Activated CD4-positive, alpha-beta T cell treated with anti-CD3 and anti-CD28 coated beads for 36 hours (primary cell): ENCODE results near the gene TRAK1. TPM values are rescaled to one million over a fixed set of nuclear protein-coding genes. Genes with fewer than 3 reads are reported as not detected.
"Not testable (repeated sequence)": the region's sequence is repeated elsewhere in the genome, so short reads cannot be mapped to it uniquely, and the experiment has no call there.

Source experiments
- ATAC-seq: fragments of 200-7000 bp; cut with Tn5 transposase; one replicate; pipeline ENCODE4 v1.10.0; 2021; ENCODE audit warnings: mild to moderate bottlenecking, moderate library complexity
- CTCF ChIA-PET: fragments of 350-600 bp; sonication (Branson Sonifier 250); formaldehyde crosslinking; loops from one replicate; lab custom pipeline; 2021; ENCODE audit warnings: antibody characterized with exemption; lab: Charles Lee
- POLR2A ChIA-PET: fragments of 350-600 bp; sonication (Branson Sonifier 250); formaldehyde crosslinking; loops from one replicate; lab custom pipeline; 2021; ENCODE audit warnings: antibody characterized with exemption, inconsistent platforms; lab: Charles Lee
- DNase-seq: peaks from one replicate; pipeline ENCODE4 v3.0.0-alpha.2; 2020
- H3K27ac Mint-ChIP-seq: one replicate; pipeline ENCODE4 v1.8.0; 2021; ENCODE audit warnings: mixed read lengths
- H3K27me3 Mint-ChIP-seq: one replicate; pipeline ENCODE4 v1.8.0; 2021; ENCODE audit warnings: mixed read lengths
- H3K36me3 Mint-ChIP-seq: one replicate; pipeline ENCODE4 v1.8.0; 2021; ENCODE audit warnings: low read depth, mixed read lengths
- H3K4me1 Mint-ChIP-seq: one replicate; pipeline ENCODE4 v1.8.0; 2021; ENCODE audit warnings: mixed read lengths
- H3K4me3 Mint-ChIP-seq: one replicate; pipeline ENCODE4 v1.8.0; 2021; ENCODE audit warnings: mild to moderate bottlenecking, moderate library complexity, mixed read lengths
- H3K9me3 Mint-ChIP-seq: one replicate; pipeline ENCODE4 v1.8.0; 2021; ENCODE audit warnings: low read depth, mixed read lengths
- intact Hi-C, 2 experiments: fragments of 100-400 bp; cut with DNase I in 1 of 2; cut with micrococcal nuclease in 1 of 2; formaldehyde crosslinking; loops; one replicate each; pipeline versions ENCODE4 v1.14.2 to v1.15.1; 2022 to 2024; cut with DNase I, micrococcal nuclease
- total RNA-seq, 2 experiments: library from RNA; stranded (reverse); gene quantifications; one replicate each; pipeline ENCODE4 v1.2.3, GENCODE V29; 2021

The TRAK1 gene
- total RNA-seq, 2 experiments from 2014 or later, result 22.4 to 23.6 TPM

DNA sequence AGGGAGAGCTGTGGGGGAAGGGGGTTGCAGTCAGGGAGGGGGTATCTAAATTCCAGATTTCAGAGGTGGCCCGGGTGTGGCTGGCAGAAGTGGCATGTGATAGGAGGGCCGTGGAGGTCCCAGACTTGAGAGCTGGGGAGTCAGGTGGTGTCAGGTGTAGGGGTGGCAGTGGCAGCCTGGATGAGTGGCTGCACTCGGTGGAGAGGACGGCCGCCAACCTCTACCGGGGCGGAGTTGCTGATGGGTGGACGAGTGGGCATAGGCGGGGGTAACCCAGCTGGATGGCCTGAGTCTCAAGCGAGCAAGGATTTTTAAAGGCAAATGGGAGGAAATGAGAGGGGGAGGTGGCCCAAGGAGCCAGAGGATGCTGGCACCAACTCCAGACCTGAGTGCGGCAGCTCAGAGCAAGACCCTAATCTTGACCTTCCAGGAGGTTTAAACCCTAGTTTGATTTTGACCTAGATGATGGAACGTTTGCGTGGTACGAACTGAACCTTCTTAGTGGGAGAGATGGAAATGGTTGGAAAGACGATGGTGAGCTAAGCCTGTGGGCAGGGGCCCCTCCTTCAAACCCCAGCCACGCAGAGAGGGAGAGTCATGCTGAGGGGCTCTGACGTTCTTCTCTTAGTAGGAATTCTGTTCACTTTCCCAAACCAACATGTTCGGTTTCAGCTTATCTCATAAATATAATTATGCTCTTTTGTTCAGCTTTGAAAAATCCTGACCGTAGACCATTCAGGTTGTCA is 8.0 kb downstream of the TRAK1 start:
- Mint-ChIP-seq H3K4me3 (no peak overlapping the region), H3K27ac (no peak overlapping the region), H3K27me3 (no peaks in the 10 kb centered on the region), H3K4me1 (peaks cover 21% of the 10 kb centered on the region), H3K36me3 (peaks cover 12% of the 10 kb centered on the region), H3K9me3 (no peaks in the 10 kb centered on the region)
- intact Hi-C loops, result loop anchor here (1.0 to 10.0 kb wide), 10 partner anchors 84 to 1764 kb away; partner anchors contain the start of gene ULK4 (in 2 of the 2)
- POLR2A ChIA-PET, result no interaction called here
- CTCF ChIA-PET, result interaction anchor here (0.6 to 3.0 kb wide), 28 partner anchors 9 to 1517 kb away, joined by 3 to 18 read pairs (median 4); partner anchors contain the start of gene ULK4
- DNase-seq (no peak), ATAC-seq (no peak)

DNA sequence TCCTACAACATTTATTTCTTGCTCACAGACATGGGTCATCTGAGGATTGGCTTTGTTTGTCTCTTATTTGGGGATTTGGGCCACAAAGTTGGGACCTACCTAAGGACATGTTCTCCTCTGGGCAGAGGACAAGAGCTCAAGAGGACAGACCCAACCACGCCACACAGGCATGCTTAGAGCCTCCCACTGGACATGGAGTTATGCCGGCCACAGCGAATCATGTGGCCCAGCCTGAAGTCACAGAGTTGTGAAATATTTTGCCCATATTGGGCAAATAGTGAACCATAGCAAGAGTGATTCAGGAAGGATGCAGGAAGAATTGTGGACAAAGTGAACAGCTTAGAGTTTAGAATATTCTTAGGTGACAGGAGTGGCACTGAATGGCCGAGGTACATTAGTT is 9.9 kb downstream of the TRAK1 start:
- Mint-ChIP-seq H3K4me3 (no peak overlapping the region), H3K4me1 (peaks cover 14% of the 10 kb centered on the region), H3K9me3 (no peaks in the 10 kb centered on the region), H3K27me3 (no peaks in the 10 kb centered on the region), H3K36me3 (peaks cover 11% of the 10 kb centered on the region), H3K27ac (no peak overlapping the region)
- DNase-seq, result no peak
- ChIA-PET CTCF (interaction anchor here (1.0 to 3.0 kb wide), 11 partner anchors 42 to 203 kb away, joined by 3 to 18 read pairs (median 4); no protein-coding TSS in a partner anchor), POLR2A (no interaction called here)
- ATAC-seq, result no peak
- intact Hi-C loops, result no loop called here

DNA sequence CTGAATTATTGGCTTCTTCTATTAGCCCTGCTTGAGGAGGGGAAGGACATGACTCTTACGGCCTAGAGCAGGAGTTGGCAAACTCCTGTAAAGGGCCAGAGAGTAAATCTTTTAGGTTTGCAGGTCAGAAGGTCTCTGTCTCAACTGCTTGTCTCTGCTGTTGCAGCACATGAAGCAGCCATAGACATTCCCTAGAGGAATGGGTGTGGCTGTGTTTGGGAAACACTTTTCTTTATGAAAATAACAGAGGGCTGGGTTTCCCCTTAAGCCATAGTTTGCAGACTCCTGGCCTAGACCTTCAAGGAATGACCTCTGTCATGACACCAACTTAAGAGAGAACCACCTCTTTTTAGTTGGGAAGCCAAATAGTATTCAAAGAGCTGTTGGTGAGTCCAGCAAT is 10.3 kb downstream of the TRAK1 start:
- peaks cover 11% of the 10 kb centered on the region for H3K36me3 Mint-ChIP-seq
- no peak overlapping the region for H3K27ac Mint-ChIP-seq
- no peak overlapping the region for H3K4me3 Mint-ChIP-seq
- ATAC-seq (no peak), DNase-seq (no peak)
- no peaks in the 10 kb centered on the region for H3K9me3 Mint-ChIP-seq
- H3K4me1 Mint-ChIP-seq, result peaks cover 14% of the 10 kb centered on the region
- POLR2A ChIA-PET, result no interaction called here
- intact Hi-C loops, result no loop called here
- CTCF ChIA-PET, result interaction anchor here (1.1 to 2.6 kb wide), 3 partner anchors 51 to 90 kb away, joined by 3 to 13 read pairs (median 4); no protein-coding TSS in a partner anchor
- no peaks in the 10 kb centered on the region for H3K27me3 Mint-ChIP-seq

DNA sequence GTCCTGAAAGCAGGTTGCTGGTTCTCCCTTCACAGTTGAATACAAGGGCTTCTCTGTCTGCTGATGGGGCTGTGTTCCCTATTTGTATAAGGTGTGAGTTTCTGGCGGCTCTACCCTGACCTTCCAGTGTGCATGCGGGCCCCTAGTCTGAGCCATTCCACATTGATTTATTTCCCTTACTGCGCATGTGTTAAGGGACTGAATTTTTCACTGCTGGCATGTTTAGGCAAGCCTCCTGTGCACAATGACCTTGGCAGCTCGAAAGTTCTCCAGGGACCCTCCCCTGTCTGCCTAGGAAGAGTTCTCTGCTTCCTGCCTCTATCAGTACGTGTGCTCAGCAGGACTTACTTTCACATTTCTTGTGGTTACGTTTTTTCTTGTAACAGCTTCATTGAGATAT is 11.4 kb downstream of the TRAK1 start:
- no peak for ATAC-seq
- no peak overlapping the region for H3K4me3 Mint-ChIP-seq
- H3K27me3 Mint-ChIP-seq, result no peaks in the 10 kb centered on the region
- H3K27ac Mint-ChIP-seq, result no peak overlapping the region
- no peak for DNase-seq
- peaks cover 11% of the 10 kb centered on the region for H3K36me3 Mint-ChIP-seq
- intact Hi-C loops, result no loop called here
- H3K4me1 Mint-ChIP-seq, result peaks cover 7% of the 10 kb centered on the region
- H3K9me3 Mint-ChIP-seq, result no peaks in the 10 kb centered on the region
- ChIA-PET CTCF (interaction anchor here (0.7 kb wide), 1 partner anchor 17 kb away, joined by 3 read pairs; no protein-coding TSS in a partner anchor), POLR2A (no interaction called here)

DNA sequence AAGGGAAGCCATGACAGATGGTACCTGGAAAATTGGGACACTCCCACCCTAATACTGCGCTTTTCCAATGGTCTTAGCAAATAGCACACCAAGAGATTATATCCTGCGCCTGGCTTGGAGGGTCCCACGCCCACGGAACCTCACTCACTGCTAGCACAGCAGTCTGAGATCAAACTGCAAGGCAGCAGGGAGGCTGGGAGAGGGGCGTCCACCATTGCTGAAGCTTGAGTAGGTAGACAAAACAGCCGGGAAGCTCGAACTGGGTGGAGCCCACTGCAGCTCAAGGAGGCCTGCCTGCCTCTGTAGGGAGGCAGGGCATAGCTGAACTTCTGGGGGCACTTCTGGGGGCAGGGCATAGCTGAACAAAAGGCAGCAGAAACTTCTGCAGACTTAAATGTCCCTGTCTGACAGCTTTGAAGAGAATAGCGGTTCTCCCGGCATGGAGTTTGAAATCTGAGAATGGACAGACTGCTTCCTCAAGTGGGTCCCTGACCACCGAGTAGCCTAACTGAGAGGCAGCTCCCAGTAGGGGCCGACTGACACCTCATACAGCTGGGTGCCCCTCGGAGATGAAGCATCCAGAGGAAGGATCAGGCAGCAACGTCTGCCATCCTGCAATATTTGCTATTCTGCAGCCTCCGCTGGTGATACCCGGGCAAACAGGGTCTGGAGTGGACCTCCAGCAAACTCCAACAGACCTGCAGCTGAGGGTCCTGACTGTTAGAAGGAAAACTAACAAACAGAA is 12.9 kb downstream of the TRAK1 start:
- H3K9me3 Mint-ChIP-seq, H3K27ac Mint-ChIP-seq, intact Hi-C loops, POLR2A ChIA-PET, ATAC-seq, DNase-seq, H3K4me3 Mint-ChIP-seq, H3K27me3 Mint-ChIP-seq, H3K4me1 Mint-ChIP-seq: not testable (repeated sequence)
- CTCF ChIA-PET, result interaction anchor here (0.6 to 0.7 kb wide), 3 partner anchors 87 to 493 kb away, joined by 3 to 4 read pairs (median 3); no protein-coding TSS in a partner anchor
- H3K36me3 Mint-ChIP-seq, result peaks cover 11% of the 10 kb centered on the region

DNA sequence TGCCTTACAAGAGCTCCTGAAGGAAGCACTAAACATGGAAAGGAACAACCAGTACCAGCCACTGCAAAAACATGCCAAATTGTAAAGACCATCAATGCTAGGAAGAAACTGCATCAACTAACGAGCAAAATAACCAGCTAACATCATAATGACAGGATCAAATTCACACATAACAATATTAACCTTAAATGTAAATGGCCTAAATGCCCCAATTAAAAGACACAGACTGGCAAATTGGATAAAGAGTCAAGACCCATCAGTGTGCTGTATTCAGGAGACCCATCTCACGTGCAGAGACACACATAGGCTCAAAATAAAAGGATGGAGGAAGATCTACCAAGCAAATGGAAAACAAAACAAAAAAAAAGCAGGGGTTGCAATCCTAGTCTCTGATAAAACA is 14.8 kb downstream of the TRAK1 start:
- H3K4me1 Mint-ChIP-seq, POLR2A ChIA-PET, ATAC-seq, H3K27ac Mint-ChIP-seq, intact Hi-C loops, H3K9me3 Mint-ChIP-seq, CTCF ChIA-PET, H3K4me3 Mint-ChIP-seq, DNase-seq, H3K27me3 Mint-ChIP-seq: not testable (repeated sequence)
- peaks cover 11% of the 10 kb centered on the region for H3K36me3 Mint-ChIP-seq

DNA sequence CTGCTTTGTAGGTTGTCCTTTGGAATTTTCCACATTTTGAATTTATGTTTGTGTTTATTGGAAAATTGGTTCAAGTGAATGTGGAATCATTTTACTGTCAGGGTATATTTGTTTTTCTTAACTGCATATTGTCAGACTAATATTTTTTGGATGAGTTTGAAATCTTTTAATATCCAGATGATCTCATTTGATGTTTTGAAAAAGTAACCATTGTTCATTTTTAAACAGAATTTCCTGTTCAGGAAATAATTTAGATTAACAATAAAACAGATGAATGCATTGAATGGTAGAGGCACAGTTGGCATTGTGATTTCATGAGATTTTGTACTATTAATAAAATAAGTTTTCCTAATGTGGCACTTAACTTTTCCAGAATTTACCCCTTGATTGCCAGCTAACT is 15.5 kb downstream of the TRAK1 start:
- Mint-ChIP-seq H3K9me3 (no peaks in the 10 kb centered on the region), H3K36me3 (peaks cover 11% of the 10 kb centered on the region), H3K27me3 (no peaks in the 10 kb centered on the region), H3K27ac (no peak overlapping the region), H3K4me3 (no peak overlapping the region), H3K4me1 (no peaks in the 10 kb centered on the region)
- CTCF ChIA-PET, result no interaction called here
- intact Hi-C loops, result no loop called here
- POLR2A ChIA-PET, result no interaction called here
- ATAC-seq, result no peak
- no peak for DNase-seq

DNA sequence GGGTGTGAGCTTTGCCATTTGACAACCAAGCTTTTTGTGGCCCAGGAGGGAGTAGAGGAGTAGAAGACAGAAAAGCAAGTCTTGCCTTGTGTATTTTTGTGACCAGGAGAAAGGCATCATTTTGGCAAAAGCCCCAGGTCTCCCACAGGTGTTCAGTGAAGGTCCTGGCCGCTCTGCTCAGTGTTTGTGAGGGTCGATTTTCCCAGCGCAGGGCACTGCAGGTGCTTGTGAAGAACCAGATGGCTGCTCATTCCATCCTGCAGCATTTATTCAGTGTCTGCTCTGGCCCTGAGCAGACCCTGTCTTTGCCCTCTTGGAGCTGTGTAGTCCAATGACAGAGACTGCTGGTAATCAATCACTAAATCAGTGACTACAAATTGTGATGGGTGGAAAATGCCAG is 19.5 kb downstream of the TRAK1 start:
- Mint-ChIP-seq H3K4me1 (no peaks in the 10 kb centered on the region), H3K4me3 (no peak overlapping the region), H3K9me3 (no peaks in the 10 kb centered on the region), H3K27me3 (no peaks in the 10 kb centered on the region), H3K27ac (no peak overlapping the region), H3K36me3 (peaks cover 4% of the 10 kb centered on the region)
- ATAC-seq (no peak), DNase-seq (no peak)
- ChIA-PET POLR2A (no interaction called here), CTCF (no interaction called here)
- intact Hi-C loops, result no loop called here

DNA sequence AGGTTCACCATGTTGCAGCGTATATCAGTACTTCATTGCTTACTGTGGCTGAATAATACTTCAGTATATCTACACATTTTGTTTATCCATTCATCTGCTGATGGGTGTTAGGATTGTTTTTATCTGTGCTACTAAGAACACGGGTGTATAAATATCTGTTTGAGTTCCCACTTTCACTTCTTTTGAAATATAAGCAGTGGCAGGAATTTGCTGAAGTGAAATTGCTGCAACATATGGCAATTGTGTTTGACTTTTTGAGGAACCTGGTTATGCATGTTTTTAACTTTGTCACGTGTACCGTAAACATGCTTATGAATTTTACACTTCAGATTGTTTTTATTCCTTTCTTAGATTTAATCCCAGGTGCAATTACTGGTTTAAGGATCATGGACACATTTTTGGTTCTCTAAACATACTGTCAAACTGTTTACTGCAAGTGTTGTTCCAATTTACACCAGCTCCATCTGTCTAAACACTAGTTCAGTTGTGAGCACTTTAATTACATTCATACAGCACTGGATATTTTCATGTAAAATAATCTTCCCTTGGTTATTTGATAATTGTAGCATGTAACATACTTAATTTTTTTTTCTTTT is 23.1 kb downstream of the TRAK1 start:
- POLR2A ChIA-PET, result no interaction called here
- Mint-ChIP-seq H3K27ac (no peak overlapping the region), H3K9me3 (no peaks in the 10 kb centered on the region), H3K36me3 (peaks cover 4% of the 10 kb centered on the region), H3K4me3 (no peak overlapping the region), H3K4me1 (peaks cover 3% of the 10 kb centered on the region), H3K27me3 (no peaks in the 10 kb centered on the region)
- ATAC-seq (no peak), DNase-seq (no peak)
- intact Hi-C loops, result no loop called here
- CTCF ChIA-PET, result no interaction called here

DNA sequence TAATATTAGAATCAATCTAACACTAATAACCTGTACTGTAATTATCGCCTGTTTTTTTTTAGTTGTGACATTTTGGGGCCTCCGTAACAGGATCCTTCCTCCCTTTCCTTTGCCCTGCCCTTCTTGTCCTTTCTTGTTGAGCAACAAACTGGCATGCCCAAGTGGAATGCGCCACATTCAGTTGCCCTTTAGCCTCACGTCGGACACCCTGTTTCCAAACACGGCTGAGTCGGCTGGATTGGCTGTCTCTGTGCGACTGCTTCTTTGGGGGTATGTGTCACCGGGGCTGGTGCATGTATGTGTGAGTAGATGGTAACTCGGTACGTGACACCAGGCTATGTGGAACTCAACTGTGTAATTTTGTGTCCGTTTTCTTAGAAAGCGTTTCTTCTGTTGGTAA is 24.1 kb downstream of the TRAK1 start:
- CTCF ChIA-PET, result no interaction called here
- peaks cover 4% of the 10 kb centered on the region for H3K36me3 Mint-ChIP-seq
- H3K27me3 Mint-ChIP-seq, result no peaks in the 10 kb centered on the region
- POLR2A ChIA-PET, result no interaction called here
- ATAC-seq, result no peak
- intact Hi-C loops, result loop anchor here in 1 of 2 experiments (5.0 kb wide), 1 partner anchor 327 kb away; no protein-coding TSS in a partner anchor
- no peaks in the 10 kb centered on the region for H3K9me3 Mint-ChIP-seq
- H3K4me3 Mint-ChIP-seq, result no peak overlapping the region
- no peak overlapping the region for H3K27ac Mint-ChIP-seq
- DNase-seq, result no peak
- peaks cover 3% of the 10 kb centered on the region for H3K4me1 Mint-ChIP-seq

DNA sequence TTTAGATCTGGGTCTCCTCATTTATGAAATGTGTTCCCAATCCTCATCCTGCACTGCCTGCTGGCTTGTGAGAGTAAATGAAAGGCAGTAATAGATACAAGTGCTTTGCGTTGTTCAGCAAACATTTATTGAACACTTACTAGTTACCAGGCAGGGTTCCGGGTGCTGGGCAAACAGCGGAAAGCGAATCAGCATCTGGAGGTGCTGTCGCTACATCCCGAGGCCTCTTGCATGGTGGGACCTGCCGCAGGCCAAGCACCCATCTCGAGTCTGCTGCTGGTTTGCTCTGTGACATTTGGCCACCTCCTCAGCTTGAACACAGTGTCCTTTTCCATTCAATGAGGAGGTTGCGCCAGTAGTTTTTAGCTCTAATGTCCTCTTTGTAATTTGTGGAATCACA is 24.8 kb downstream of the TRAK1 start:
- peaks cover 4% of the 10 kb centered on the region for H3K36me3 Mint-ChIP-seq
- ChIA-PET POLR2A (no interaction called here), CTCF (no interaction called here)
- H3K4me3 Mint-ChIP-seq, result no peak overlapping the region
- H3K27ac Mint-ChIP-seq, result no peak overlapping the region
- peaks cover 7% of the 10 kb centered on the region for H3K4me1 Mint-ChIP-seq
- no peaks in the 10 kb centered on the region for H3K27me3 Mint-ChIP-seq
- DNase-seq (no peak), ATAC-seq (no peak)
- intact Hi-C loops, result loop anchor here in 1 of 2 experiments (5.0 kb wide), 1 partner anchor 326 kb away; no protein-coding TSS in a partner anchor
- no peaks in the 10 kb centered on the region for H3K9me3 Mint-ChIP-seq
